NB4 (cell line): ENCODE measurements around the gene WFIKKN2.

Source experiments
- POLR2A ChIP-seq: IDR thresholded peaks from 2 replicates; pipeline ENCODE4 v1.6.1; 2011; ENCODE audit warnings: mild to moderate bottlenecking; ENCODE audit not compliant: insufficient read length; ENCODE audit errors: extremely low read depth
- TF ChIP-seq, protein P1 (sequence below): IDR thresholded peaks from one replicate; pipeline ENCODE4 v1.5.1; 2012; ENCODE audit warnings: low read depth, low read length

DNA sequence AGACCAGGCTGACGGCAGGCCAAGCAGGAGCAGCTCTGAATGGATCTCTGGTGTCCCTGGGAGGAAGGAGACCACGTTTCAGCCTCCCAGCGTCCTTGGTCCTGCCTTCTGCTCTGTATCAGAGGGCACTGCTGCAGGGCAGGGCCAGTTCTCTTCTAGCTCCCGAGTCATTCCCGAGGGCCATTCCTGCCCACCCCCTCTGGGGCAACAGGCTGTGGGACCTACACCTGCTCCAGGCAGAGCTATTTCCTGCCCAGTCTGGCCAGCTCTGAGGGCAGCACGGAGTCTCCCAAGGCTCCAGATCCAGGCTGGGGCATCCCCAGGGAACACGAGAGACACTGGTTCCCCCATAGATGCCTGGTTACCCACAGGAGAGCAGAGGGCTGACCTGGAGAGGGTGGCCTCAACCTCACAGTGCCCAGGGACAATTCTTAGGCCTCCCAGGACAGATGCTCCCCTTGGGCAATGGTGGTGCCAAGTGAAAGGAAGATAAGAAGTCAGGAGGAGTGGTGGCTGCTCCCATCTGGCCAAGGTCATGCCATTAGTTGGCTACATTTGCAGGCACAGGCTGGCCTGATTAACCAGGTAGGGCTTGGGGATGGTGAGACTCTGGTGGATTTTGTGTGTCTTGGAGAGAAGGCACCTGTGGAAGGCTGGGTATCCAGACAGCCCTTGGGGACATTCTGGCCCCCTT lies 2.0 kb downstream of the WFIKKN2 start:
- TF ChIP-seq, protein P1, sequence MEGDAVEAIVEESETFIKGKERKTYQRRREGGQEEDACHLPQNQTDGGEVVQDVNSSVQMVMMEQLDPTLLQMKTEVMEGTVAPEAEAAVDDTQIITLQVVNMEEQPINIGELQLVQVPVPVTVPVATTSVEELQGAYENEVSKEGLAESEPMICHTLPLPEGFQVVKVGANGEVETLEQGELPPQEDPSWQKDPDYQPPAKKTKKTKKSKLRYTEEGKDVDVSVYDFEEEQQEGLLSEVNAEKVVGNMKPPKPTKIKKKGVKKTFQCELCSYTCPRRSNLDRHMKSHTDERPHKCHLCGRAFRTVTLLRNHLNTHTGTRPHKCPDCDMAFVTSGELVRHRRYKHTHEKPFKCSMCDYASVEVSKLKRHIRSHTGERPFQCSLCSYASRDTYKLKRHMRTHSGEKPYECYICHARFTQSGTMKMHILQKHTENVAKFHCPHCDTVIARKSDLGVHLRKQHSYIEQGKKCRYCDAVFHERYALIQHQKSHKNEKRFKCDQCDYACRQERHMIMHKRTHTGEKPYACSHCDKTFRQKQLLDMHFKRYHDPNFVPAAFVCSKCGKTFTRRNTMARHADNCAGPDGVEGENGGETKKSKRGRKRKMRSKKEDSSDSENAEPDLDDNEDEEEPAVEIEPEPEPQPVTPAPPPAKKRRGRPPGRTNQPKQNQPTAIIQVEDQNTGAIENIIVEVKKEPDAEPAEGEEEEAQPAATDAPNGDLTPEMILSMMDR, result no peak
- TF ChIP-seq POLR2A, result no peak
